ENCODE data around the gene PARD3. TPM values are rescaled to one million over a fixed set of nuclear protein-coding genes. Genes with fewer than 3 reads are reported as not detected.

PARD3 gene
- total RNA-seq, 3 donors from 2014 or later: 48.2 to 93.7 (median 60.6) TPM

- TF ChIP-seq POLR2AphosphoS5 (IDR thresholded peaks at IDR 0.05) (no peak), POLR2A (IDR thresholded peaks at IDR 0.05) (no peak), CTCF (IDR thresholded peaks at IDR 0.05) (no peak)
- no peak overlapping the region for H3K4me3 ChIP-seq
- DNase-seq (ENCODE audit: low spot score in 2 of 2): no peak
- intact Hi-C loops (cut with DNase I; ENCODE audit: low total_unique reads): no loop called here
- H3K27ac ChIP-seq: no peak overlapping the region
- no peaks in the 10 kb centered on the region for H3K36me3 ChIP-seq
- no peaks in the 10 kb centered on the region for H3K4me1 ChIP-seq
- H3K9me3 ChIP-seq: no peaks in the 10 kb centered on the region
- H3K27me3 ChIP-seq: no peaks in the 10 kb centered on the region
These were observed 146.0 kb downstream of the PARD3 start for GRCh38 chr10:34669079-34669478.

- H3K27me3 ChIP-seq: no peaks in the 10 kb centered on the region
- no peaks in the 10 kb centered on the region for H3K4me1 ChIP-seq
- DNase-seq (ENCODE audit: low spot score in 2 of 2): no peak
- H3K36me3 ChIP-seq: no peaks in the 10 kb centered on the region
- H3K27ac ChIP-seq: no peak overlapping the region
- no peaks in the 10 kb centered on the region for H3K9me3 ChIP-seq
- intact Hi-C loops (cut with DNase I; ENCODE audit: low total_unique reads): no loop called here
- TF ChIP-seq POLR2AphosphoS5 (IDR thresholded peaks at IDR 0.05): no peak
- TF ChIP-seq CTCF (IDR thresholded peaks at IDR 0.05): no peak
- TF ChIP-seq POLR2A (IDR thresholded peaks at IDR 0.05): no peak
- no peak overlapping the region for H3K4me3 ChIP-seq
These were observed 147.9 kb downstream of the PARD3 start for GRCh38 chr10:34667177-34667576.

DNA sequence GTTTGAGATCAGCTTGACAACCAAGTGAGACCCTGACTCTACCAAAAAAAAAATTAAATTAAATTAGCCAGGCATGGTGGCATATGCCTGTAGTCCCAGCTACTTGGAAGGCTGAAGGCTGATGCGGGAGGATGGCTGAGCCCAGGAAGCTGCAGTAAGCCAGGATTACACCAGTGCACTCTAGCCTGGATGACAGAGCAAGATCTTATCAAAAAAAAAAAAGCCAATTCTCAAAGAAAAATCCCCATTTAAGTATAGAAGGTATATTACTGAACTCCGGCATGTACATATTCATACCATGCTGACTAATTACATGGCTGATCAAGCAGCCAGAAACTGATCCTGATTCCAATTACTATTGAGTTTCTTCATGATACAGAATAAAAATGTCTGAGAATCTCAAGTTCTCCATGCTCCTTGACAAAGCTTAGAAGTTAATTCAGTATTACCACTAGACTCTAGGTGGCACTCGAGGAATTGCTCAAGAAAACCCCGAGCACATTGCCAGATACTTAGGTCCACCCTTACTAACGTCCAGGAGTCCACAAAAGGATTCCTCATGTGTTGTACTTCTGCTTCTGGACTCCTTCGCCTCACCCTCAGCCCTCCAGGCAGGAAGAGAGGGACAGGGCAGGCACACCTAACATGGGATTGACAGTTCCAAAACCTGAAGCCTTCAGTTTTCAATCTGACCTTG, 148.9 kb downstream of the PARD3 start:
- intact Hi-C loops (cut with DNase I; ENCODE audit: low total_unique reads): no loop called here
- H3K4me1 ChIP-seq: no peaks in the 10 kb centered on the region
- H3K9me3 ChIP-seq: no peaks in the 10 kb centered on the region
- no peak overlapping the region for H3K4me3 ChIP-seq
- no peaks in the 10 kb centered on the region for H3K36me3 ChIP-seq
- peak; percentile 25 to 74 (median 64) for TF ChIP-seq CTCF (IDR thresholded peaks at IDR 0.05)
- no peak for TF ChIP-seq POLR2A (IDR thresholded peaks at IDR 0.05)
- peak in 1 of 3 donors; percentile 33 for TF ChIP-seq POLR2AphosphoS5 (IDR thresholded peaks at IDR 0.05)
- no peaks in the 10 kb centered on the region for H3K27me3 ChIP-seq
- H3K27ac ChIP-seq: no peak overlapping the region
- DNase-seq (ENCODE audit: low spot score in 2 of 2): peak in 1 of 2 donors; percentile 62

DNA sequence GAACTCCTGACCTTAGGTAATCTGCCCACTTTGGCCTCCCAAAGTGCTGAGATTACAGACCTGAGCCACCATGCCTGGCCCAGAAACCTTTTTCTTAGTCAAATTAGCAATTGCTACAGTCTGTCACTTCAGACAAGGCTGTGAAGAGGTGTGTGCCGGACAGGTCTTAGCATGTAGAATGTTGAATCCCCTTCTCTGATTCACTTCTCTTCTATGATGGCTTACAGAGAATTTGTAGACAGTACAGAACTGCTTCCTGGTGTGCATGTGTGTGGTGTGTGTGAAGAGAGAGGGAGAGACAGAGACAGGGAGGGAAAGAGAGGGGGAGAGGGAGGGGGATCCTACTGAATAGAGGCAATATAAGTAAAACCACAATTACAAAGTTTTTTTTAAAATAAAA, 150.4 kb downstream of the PARD3 start:
- no peaks in the 10 kb centered on the region for H3K36me3 ChIP-seq
- no peaks in the 10 kb centered on the region for H3K9me3 ChIP-seq
- H3K27ac ChIP-seq: no peak overlapping the region
- no peak overlapping the region for H3K4me3 ChIP-seq
- H3K27me3 ChIP-seq: no peaks in the 10 kb centered on the region
- DNase-seq (ENCODE audit: low spot score in 2 of 2): no peak
- H3K4me1 ChIP-seq: no peaks in the 10 kb centered on the region
- no peak for TF ChIP-seq CTCF (IDR thresholded peaks at IDR 0.05)
- no peak for TF ChIP-seq POLR2AphosphoS5 (IDR thresholded peaks at IDR 0.05)
- TF ChIP-seq POLR2A (IDR thresholded peaks at IDR 0.05): no peak
- intact Hi-C loops (cut with DNase I; ENCODE audit: low total_unique reads): no loop called here

GRCh38 chr10:34661580-34661979, 153.5 kb downstream of the PARD3 start:
- intact Hi-C loops (cut with DNase I; ENCODE audit: low total_unique reads): no loop called here
- TF ChIP-seq POLR2A (IDR thresholded peaks at IDR 0.05): no peak
- TF ChIP-seq CTCF (IDR thresholded peaks at IDR 0.05): no peak
- no peak for TF ChIP-seq POLR2AphosphoS5 (IDR thresholded peaks at IDR 0.05)
- Histone ChIP-seq H3K27me3 (no peaks in the 10 kb centered on the region), H3K9me3 (no peaks in the 10 kb centered on the region), H3K4me1 (no peaks in the 10 kb centered on the region), H3K4me3 (no peak overlapping the region), H3K27ac (no peak overlapping the region), H3K36me3 (no peaks in the 10 kb centered on the region)
- DNase-seq (ENCODE audit: low spot score in 2 of 2): no peak
